Uterus (tissue), 4 donors: ENCODE results near the gene S100A3. TPM values are rescaled to one million over a fixed set of nuclear protein-coding genes. Genes with fewer than 3 reads are reported as not detected.

Experiments
- DNase-seq, 2 donors: peaks; one replicate each; pipeline ENCODE4 v3.0.0-alpha.2; 2019 to 2020
- H3K27ac ChIP-seq, 2 donors: fragments of 200-600 bp; sonication (generic); 1 replicate in 1 of 2; 2 replicates in 1 of 2; pipeline ENCODE4 v1.5.1; 2016 to 2018
- H3K27me3 ChIP-seq, 2 donors: fragments of 200-600 bp; sonication (generic); one replicate each; pipeline ENCODE4 v1.5.1; 2018 to 2019; ENCODE audit warnings: control low read depth in 1 of 2
- H3K36me3 ChIP-seq, 2 donors: fragments of 200-600 bp; sonication (generic); one replicate each; pipeline ENCODE4 v1.5.1; 2019; ENCODE audit warnings: control low read depth in 1 of 2
- H3K4me1 ChIP-seq, 2 donors: fragments of 200-600 bp; sonication (generic); one replicate each; pipeline ENCODE4 v1.5.1; 2018 to 2019; ENCODE audit warnings: control low read depth in 1 of 2
- H3K4me3 ChIP-seq, 2 donors: fragments of 200-600 bp; sonication (generic); 1 replicate in 1 of 2; 2 replicates in 1 of 2; pipeline ENCODE4 v1.5.1; 2018 to 2019; ENCODE audit warnings: mild to moderate bottlenecking in 1 of 2
- H3K9me3 ChIP-seq, 2 donors: fragments of 200-600 bp; sonication (generic); one replicate each; pipeline ENCODE4 v1.5.1; 2019; ENCODE audit warnings: control low read depth in 1 of 2
- CTCF ChIP-seq, 4 experiments: fragments of 200-600 bp in 2 of 4; fragments of 450-650 bp in 2 of 4; sonication (generic) in 2 of 4; IDR thresholded peaks; one replicate each; pipeline ENCODE4 v1.5.1; 2016 to 2019; ENCODE audit warnings: antibody characterized with exemption in 4 of 4, mild to moderate bottlenecking in 2 of 4, moderate library complexity in 1 of 4
- POLR2A ChIP-seq, 2 donors: fragments of 450-650 bp; IDR thresholded peaks; one replicate each; pipeline ENCODE4 v1.6.1; 2016; ENCODE audit warnings: antibody characterized with exemption in 2 of 2, mild to moderate bottlenecking in 1 of 2, moderate library complexity in 1 of 2
- intact Hi-C: fragments of 100-400 bp; cut with DNase I; formaldehyde crosslinking; loops from one replicate; pipeline ENCODE4 v1.15.1; 2023; ENCODE audit warnings: low total_unique reads
- total RNA-seq, 4 donors: library from RNA; depleted of rRNA in 3 of 4; stranded (reverse); fragments of >200 nt in 3 of 4; gene quantifications; one replicate each; pipeline versions ENCODE4 v1.1.0 to v1.2.4, GENCODE V29; 2014 to 2023
- donor health status: DM: yes; HTN: yes; CAD: no.

S100A3 gene
- total RNA-seq, 4 donors from 2014 or later, result 1.2 to 3.7 TPM; not detected in 2

- no peaks in the 10 kb centered on the region for H3K27me3 ChIP-seq
- peak in 1 of 2 donors; percentile 65 for DNase-seq
- no peak for TF ChIP-seq CTCF (IDR thresholded peaks at IDR 0.05)
- no peak for TF ChIP-seq POLR2A (IDR thresholded peaks at IDR 0.05)
- intact Hi-C loops, result no loop called here
- H3K36me3 ChIP-seq, result no peaks in the 10 kb centered on the region
- no peaks in the 10 kb centered on the region for H3K9me3 ChIP-seq
- peak overlapping the region; percentile 99 to 100 for H3K27ac ChIP-seq
- H3K4me1 ChIP-seq, result peaks cover 3 to 4% of the 10 kb centered on the region in 2 donors
- H3K4me3 ChIP-seq, result peak overlapping the region; percentile 82 to 96
Measured at GRCh38 chr1:153534226-153534924, 14.7 kb downstream of the S100A3 start.

GRCh38 chr1:153533689-153534201 lies 15.3 kb downstream of the S100A3 start:
- TF ChIP-seq CTCF (IDR thresholded peaks at IDR 0.05), result no peak
- peak in 1 of 2 donors; percentile 16 for TF ChIP-seq POLR2A (IDR thresholded peaks at IDR 0.05)
- H3K36me3 ChIP-seq, result no peaks in the 10 kb centered on the region
- peak; percentile 82 to 91 for DNase-seq
- H3K4me1 ChIP-seq, result peaks cover 3 to 4% of the 10 kb centered on the region in 2 donors
- H3K27ac ChIP-seq, result peak overlapping the region; percentile 99 to 100
- no peaks in the 10 kb centered on the region for H3K27me3 ChIP-seq
- intact Hi-C loops, result loop anchor here (2.0 kb wide), 1 partner anchor 35 kb away; no protein-coding TSS in a partner anchor
- H3K9me3 ChIP-seq, result no peaks in the 10 kb centered on the region
- H3K4me3 ChIP-seq, result peak overlapping the region; percentile 82 to 96

GRCh38 chr1:153532769-153533599 lies 16.1 kb downstream of the S100A3 start:
- Histone ChIP-seq H3K4me1 (peaks cover 3 to 4% of the 10 kb centered on the region in 2 donors), H3K27ac (peak overlapping the region; percentile 99 to 100), H3K9me3 (no peaks in the 10 kb centered on the region), H3K4me3 (peak overlapping the region; percentile 82 to 96), H3K36me3 (no peaks in the 10 kb centered on the region), H3K27me3 (no peaks in the 10 kb centered on the region)
- TF ChIP-seq POLR2A (IDR thresholded peaks at IDR 0.05) (no peak), CTCF (IDR thresholded peaks at IDR 0.05) (peak; percentile 93 to 95 (median 94))
- intact Hi-C loops, result loop anchor here (2.0 kb wide), 1 partner anchor 36 kb away; no protein-coding TSS in a partner anchor
- peak; percentile 91 to 92 for DNase-seq

- peaks cover 4 to 6% of the 10 kb centered on the region in 2 donors for H3K4me1 ChIP-seq
- H3K27ac ChIP-seq, result peak overlapping the region; percentile 99 to 100
- no peaks in the 10 kb centered on the region for H3K27me3 ChIP-seq
- no peaks in the 10 kb centered on the region for H3K36me3 ChIP-seq
- no peak for DNase-seq
- no peaks in the 10 kb centered on the region for H3K9me3 ChIP-seq
- TF ChIP-seq POLR2A (IDR thresholded peaks at IDR 0.05) (no peak), CTCF (IDR thresholded peaks at IDR 0.05) (no peak)
- no peak overlapping the region for H3K4me3 ChIP-seq
- intact Hi-C loops, result loop anchor here (2.0 kb wide), 1 partner anchor 37 kb away; no protein-coding TSS in a partner anchor
Measured at GRCh38 chr1:153532181-153532580, 16.9 kb downstream of the S100A3 start.
